NT2/D1 (cell line): ENCODE measurements around the gene URB2.
"Not testable (repeated sequence)": the region's sequence is repeated elsewhere in the genome, so short reads cannot be mapped to it uniquely, and the experiment has no call there.

Source experiments
- DNase-seq: peaks from one replicate; pipeline ENCODE4 v3.0.0-alpha.2; 2011; ENCODE audit warnings: low read depth, low spot score
- H3K27me3 ChIP-seq: 2 replicates; pipeline ENCODE4 v1.6.0; 2011; ENCODE audit warnings: mild to moderate bottlenecking; ENCODE audit not compliant: insufficient read length, insufficient read depth
- H3K36me3 ChIP-seq: 2 replicates; pipeline ENCODE4 v1.6.1; 2011; ENCODE audit warnings: mild to moderate bottlenecking, low read length, mixed read lengths; ENCODE audit not compliant: insufficient read depth, insufficient read length
- H3K4me1 ChIP-seq: 2 replicates; pipeline ENCODE4 v1.5.1; 2011; ENCODE audit not compliant: insufficient read depth, insufficient read length
- H3K4me3 ChIP-seq: 2 replicates; pipeline ENCODE4 v1.5.1; 2011; ENCODE audit warnings: low read depth; ENCODE audit not compliant: insufficient read length
- H3K9ac ChIP-seq: 2 replicates; pipeline ENCODE4 v1.6.0; 2011; ENCODE audit warnings: low read depth; ENCODE audit not compliant: insufficient read length
- H3K9me3 ChIP-seq: 2 replicates; pipeline ENCODE4 v1.5.1; 2011; ENCODE audit warnings: mild to moderate bottlenecking, low read length; ENCODE audit not compliant: insufficient read depth
- SUZ12 ChIP-seq: IDR thresholded peaks from 2 replicates; pipeline ENCODE4 v1.6.1; 2011; ENCODE audit not compliant: insufficient read length, insufficient read depth; ENCODE audit errors: extremely low read depth
- YY1 ChIP-seq: IDR thresholded peaks from 2 replicates; pipeline ENCODE4 v1.6.1; 2011; ENCODE audit not compliant: insufficient read length, insufficient read depth
- ZNF274 ChIP-seq: IDR thresholded peaks from 2 replicates; pipeline ENCODE4 v1.6.1; 2011; ENCODE audit warnings: mild to moderate bottlenecking, low read depth, low read length

The URB2 gene

GRCh38 chr1:229585338-229585737 lies 40.7 kb upstream of the URB2 start:
- no peaks in the 10 kb centered on the region for H3K36me3 ChIP-seq
- H3K9me3 ChIP-seq, result no peaks in the 10 kb centered on the region
- DNase-seq, result no peak
- H3K27me3 ChIP-seq, result no peaks in the 10 kb centered on the region
- TF ChIP-seq YY1, result no peak
- no peak for TF ChIP-seq ZNF274
- no peak for TF ChIP-seq SUZ12
- no peaks in the 10 kb centered on the region for H3K4me1 ChIP-seq
- no peak overlapping the region for H3K9ac ChIP-seq
- H3K4me3 ChIP-seq, result no peak overlapping the region

DNA sequence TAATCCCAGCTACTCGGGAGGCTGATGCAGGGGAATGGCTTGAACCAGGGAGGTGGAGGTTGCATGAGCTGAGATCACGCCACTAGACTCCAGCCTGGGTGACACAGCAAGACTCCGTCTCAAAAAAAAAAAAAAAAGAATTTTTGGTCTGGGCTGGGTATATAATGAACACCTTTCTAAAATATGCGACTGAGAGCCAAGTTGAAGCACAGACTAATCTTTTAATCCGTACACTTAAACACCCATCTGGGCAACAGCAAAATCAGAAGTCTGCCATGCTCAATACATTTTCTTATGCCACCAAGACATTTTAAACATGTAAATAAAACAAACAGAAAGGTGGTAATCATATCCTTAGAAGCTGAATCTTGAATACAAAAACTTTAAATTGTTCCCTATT lies 35.9 kb upstream of the URB2 start:
- DNase-seq, result no peak
- no peak overlapping the region for H3K4me3 ChIP-seq
- H3K9ac ChIP-seq, result no peak overlapping the region
- no peaks in the 10 kb centered on the region for H3K27me3 ChIP-seq
- H3K36me3 ChIP-seq, result peaks cover 25% of the 10 kb centered on the region
- H3K9me3 ChIP-seq, result no peaks in the 10 kb centered on the region
- no peak for TF ChIP-seq YY1
- no peak for TF ChIP-seq ZNF274
- TF ChIP-seq SUZ12, result no peak
- no peaks in the 10 kb centered on the region for H3K4me1 ChIP-seq

DNA sequence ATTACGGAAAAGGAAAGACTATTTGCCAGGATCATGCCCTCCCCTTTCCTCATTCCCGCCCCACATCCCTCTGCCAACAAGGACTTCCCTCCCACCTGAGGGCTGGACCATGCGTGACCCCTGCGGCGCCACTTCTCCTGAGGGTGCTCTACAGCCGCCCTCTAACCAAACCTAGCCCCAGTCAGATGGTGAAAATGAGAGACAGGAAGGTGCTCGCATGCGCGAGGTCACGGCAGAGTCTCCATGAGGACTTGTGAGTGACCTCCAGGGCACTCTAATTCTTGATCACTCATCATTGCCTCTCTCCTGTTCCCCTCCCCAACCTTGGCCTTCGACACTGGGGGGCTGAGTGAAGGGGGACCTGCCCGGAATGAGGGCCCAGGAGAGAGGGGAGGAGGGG lies 32.2 kb upstream of the URB2 start:
- TF ChIP-seq YY1 (no peak), SUZ12 (no peak), ZNF274 (no peak)

DNA sequence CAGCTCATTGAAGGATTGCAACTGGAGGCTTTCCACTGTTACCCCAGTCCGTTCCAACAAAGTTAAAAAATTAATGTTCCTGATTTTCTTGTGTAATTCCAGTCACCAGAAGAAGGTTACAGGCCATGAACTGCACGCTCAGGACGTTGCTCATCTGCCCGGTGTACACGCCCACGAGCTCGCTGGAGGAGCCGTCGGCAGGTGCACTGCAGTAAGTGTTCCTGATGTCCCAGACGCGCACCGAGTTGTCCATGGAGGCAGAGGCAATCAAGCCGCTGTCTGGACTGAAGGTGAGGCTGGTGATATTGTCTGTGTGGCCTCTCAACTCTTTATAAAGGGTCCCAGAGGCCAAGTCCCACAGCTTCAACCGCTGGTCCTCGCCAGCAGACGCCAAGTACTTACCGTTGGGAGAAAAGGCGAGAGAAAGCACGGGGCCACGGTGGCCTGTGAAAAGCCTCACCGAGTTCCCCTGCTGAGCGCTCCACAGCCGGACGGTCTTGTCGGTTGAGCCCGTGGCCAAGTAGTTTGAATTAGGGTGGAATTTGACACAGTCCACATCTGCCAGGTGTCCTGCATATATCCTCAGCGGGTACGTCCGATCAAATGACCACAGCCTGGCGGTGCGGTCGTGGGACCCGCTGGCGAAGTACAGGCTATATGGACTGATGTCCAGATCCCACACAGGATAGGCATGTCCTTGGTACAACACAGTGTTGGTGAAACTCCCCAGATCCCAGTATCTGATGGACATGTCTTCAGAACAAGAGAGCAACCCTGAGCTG lies 31.6 kb upstream of the URB2 start:
- no peak overlapping the region for H3K9ac ChIP-seq
- no peaks in the 10 kb centered on the region for H3K4me1 ChIP-seq
- TF ChIP-seq YY1 (no peak), ZNF274 (no peak), SUZ12 (no peak)

More for the DNA sequence above, 32.2 kb upstream of the URB2 start:
- H3K9ac ChIP-seq, result no peak overlapping the region
- H3K4me1 ChIP-seq, result no peaks in the 10 kb centered on the region
- H3K9me3 ChIP-seq, result no peaks in the 10 kb centered on the region
- no peak overlapping the region for H3K4me3 ChIP-seq
- H3K36me3 ChIP-seq, result peaks cover 35% of the 10 kb centered on the region
- no peaks in the 10 kb centered on the region for H3K27me3 ChIP-seq
- no peak for DNase-seq

GRCh38 chr1:229595876-229596275 lies 30.2 kb upstream of the URB2 start:
- not testable (repeated sequence) for DNase-seq, H3K4me1 ChIP-seq, H3K27me3 ChIP-seq, H3K4me3 ChIP-seq, H3K9ac ChIP-seq, H3K9me3 ChIP-seq
- peaks cover 51% of the 10 kb centered on the region for H3K36me3 ChIP-seq

More for the DNA sequence above, 31.6 kb upstream of the URB2 start:
- no peaks in the 10 kb centered on the region for H3K27me3 ChIP-seq
- H3K36me3 ChIP-seq, result peaks cover 37% of the 10 kb centered on the region
- DNase-seq, result no peak
- H3K9me3 ChIP-seq, result no peaks in the 10 kb centered on the region
- no peak overlapping the region for H3K4me3 ChIP-seq

DNA sequence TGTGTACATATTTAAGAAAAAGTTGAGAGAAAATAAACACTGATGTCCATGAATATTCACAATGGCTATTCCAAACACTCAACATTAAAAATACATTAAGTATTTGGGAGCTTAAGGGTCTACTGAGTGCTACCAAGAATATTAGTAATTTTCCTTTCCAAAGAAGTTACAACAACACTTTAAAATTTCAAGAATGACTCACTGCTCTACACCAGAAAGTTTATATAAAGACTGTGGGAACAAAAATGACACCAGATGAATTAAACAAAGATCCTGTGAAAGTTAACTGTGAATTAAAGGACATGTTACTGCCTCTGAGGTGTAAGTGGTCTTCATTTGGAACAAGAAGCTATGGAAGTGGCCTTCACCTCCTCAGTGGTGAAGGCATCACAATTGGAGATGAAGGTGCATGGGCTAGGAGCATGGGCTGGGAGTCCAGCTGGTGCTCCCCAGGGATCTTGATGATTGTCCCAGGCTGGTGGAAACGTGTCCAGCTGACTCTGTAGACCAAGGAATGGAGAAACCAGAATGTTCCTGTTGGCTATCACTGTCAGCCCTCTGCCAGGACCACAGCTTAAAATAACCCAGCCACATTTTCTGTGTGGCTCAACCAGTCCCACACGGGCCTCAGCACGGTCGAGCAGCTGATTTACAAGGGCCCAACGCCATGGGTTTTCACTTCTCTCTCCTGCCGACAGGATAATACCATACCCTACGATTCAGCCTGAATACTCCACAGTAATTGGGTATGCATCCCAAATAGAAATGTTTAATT lies 28.9 kb upstream of the URB2 start:
- DNase-seq, result no peak
- no peak overlapping the region for H3K4me3 ChIP-seq
- TF ChIP-seq ZNF274 (no peak), YY1 (no peak)
- H3K9ac ChIP-seq, result no peak overlapping the region
- no peaks in the 10 kb centered on the region for H3K4me1 ChIP-seq
- H3K36me3 ChIP-seq, result peaks cover 63% of the 10 kb centered on the region
- H3K9me3 ChIP-seq, result no peaks in the 10 kb centered on the region
- H3K27me3 ChIP-seq, result no peaks in the 10 kb centered on the region

- no peak for DNase-seq
- H3K27me3 ChIP-seq, result no peaks in the 10 kb centered on the region
- no peaks in the 10 kb centered on the region for H3K9me3 ChIP-seq
- no peaks in the 10 kb centered on the region for H3K4me1 ChIP-seq
- TF ChIP-seq YY1 (no peak), SUZ12 (no peak), ZNF274 (no peak)
- H3K36me3 ChIP-seq, result peaks cover 68% of the 10 kb centered on the region
- H3K4me3 ChIP-seq, result no peak overlapping the region
- H3K9ac ChIP-seq, result no peak overlapping the region
Observed at GRCh38 chr1:229597877-229598276, 28.2 kb upstream of the URB2 start.
